MM.1S (cell line): ENCODE data around the gene CITED2.

Experiments used
- DNase-seq: peaks from one replicate; pipeline ENCODE4 v3.0.0-alpha.2; 2015
- H2AFZ ChIP-seq: fragments of 300-600 bp; sonication (generic); 2 replicates; pipeline ENCODE4 v1.6.0; 2016; ENCODE audit warnings: antibody characterized with exemption, low read length
- H3F3A ChIP-seq: fragments of 300-600 bp; sonication (generic); 2 replicates; pipeline ENCODE4 v1.6.1; 2016; ENCODE audit warnings: mild to moderate bottlenecking, antibody characterized with exemption, low read length, moderate library complexity, mixed read lengths; ENCODE audit not compliant: insufficient read depth
- H3K27ac ChIP-seq: fragments of 300-600 bp; sonication (generic); 2 replicates; pipeline ENCODE4 v1.5.1; 2016; ENCODE audit warnings: mild to moderate bottlenecking, low read length
- H3K27me3 ChIP-seq: fragments of 300-600 bp; sonication (generic); replicated peaks from 2 replicates; pipeline ENCODE4 v1.6.0; 2016; ENCODE audit warnings: low read length; ENCODE audit not compliant: insufficient read depth
- H3K36me3 ChIP-seq: fragments of 300-600 bp; sonication (generic); replicated peaks from 2 replicates; pipeline ENCODE4 v1.6.1; 2016; ENCODE audit warnings: mild to moderate bottlenecking, low read length, mixed read lengths; ENCODE audit not compliant: insufficient read depth
- H3K4me1 ChIP-seq: fragments of 300-600 bp; sonication (generic); 2 replicates; pipeline ENCODE4 v1.6.1; 2016; ENCODE audit warnings: low read length, mixed read lengths
- H3K4me2 ChIP-seq: fragments of 300-600 bp; sonication (generic); 2 replicates; pipeline ENCODE4 v1.6.0; 2016; ENCODE audit warnings: low read depth, low read length
- H3K4me3 ChIP-seq: fragments of 300-600 bp; sonication (generic); 2 replicates; pipeline ENCODE4 v1.5.1; 2016; ENCODE audit warnings: low read length, mixed read lengths
- H3K79me2 ChIP-seq: fragments of 300-600 bp; sonication (generic); 2 replicates; pipeline ENCODE4 v1.6.1; 2016; ENCODE audit warnings: mixed run types, low read length, mixed read lengths
- H3K9ac ChIP-seq: fragments of 300-600 bp; sonication (generic); 2 replicates; pipeline ENCODE4 v1.6.1; 2016; ENCODE audit warnings: low read length, mixed read lengths
- H3K9me2 ChIP-seq: fragments of 300-600 bp; sonication (generic); replicated peaks from 2 replicates; pipeline ENCODE4 v1.6.1; 2016; ENCODE audit warnings: mild to moderate bottlenecking, low read length, mixed read lengths; ENCODE audit not compliant: insufficient read depth
- H3K9me3 ChIP-seq: fragments of 300-600 bp; sonication (generic); replicated peaks from 2 replicates; pipeline ENCODE4 v1.6.1; 2016; ENCODE audit warnings: mild to moderate bottlenecking, low read length, mixed read lengths; ENCODE audit not compliant: insufficient read depth
- H4K20me1 ChIP-seq: fragments of 300-600 bp; sonication (generic); 2 replicates; pipeline ENCODE4 v1.6.1; 2016; ENCODE audit warnings: mild to moderate bottlenecking, low read length, moderate library complexity, mixed read lengths; ENCODE audit not compliant: insufficient read depth
- EZH2 ChIP-seq: fragments of 300-600 bp; sonication (generic); optimal IDR thresholded peaks from 2 replicates; pipeline ENCODE3; 2017; ENCODE audit warnings: low read depth, mild to moderate bottlenecking, antibody characterized with exemption, low read length, mixed read lengths
- EZH2phosphoT487 ChIP-seq: fragments of 300-600 bp; sonication (generic); IDR thresholded peaks from 2 replicates; pipeline ENCODE4 v1.6.1; 2018; ENCODE audit warnings: antibody characterized with exemption, low read length
- TF ChIP-seq, protein P1 (sequence below): fragments of 300-600 bp; sonication (generic); IDR thresholded peaks from 2 replicates; pipeline ENCODE4 v1.5.1; 2016; ENCODE audit warnings: antibody characterized with exemption, low read length, mixed read lengths

CITED2 gene

DNA sequence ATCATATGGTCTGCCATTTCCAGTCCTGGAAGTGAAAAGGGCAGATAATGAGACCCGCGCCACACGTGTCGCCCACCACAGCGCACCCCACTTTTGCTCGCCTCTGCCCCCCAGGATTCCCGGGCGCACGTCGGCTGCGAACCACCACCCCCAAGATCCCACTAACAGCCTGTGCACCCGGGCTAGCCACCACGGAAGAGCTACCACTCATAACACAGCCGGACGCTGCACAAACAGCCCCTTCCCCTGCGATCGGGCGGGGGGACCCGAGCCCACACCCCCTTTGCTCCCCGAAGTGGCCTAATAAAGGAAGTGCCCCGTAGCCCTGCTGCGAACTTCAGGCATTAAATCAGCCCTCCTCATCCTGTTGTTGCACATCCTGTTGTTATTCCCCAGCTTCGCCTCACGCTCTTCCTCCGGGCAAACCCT lies 506 bp downstream of the CITED2 start:
- H3F3A ChIP-seq: peaks cover 47% of the 10 kb centered on the region
- peak overlapping the region; percentile 97 for H3K9ac ChIP-seq
- H3K4me1 ChIP-seq: peaks cover 30% of the 10 kb centered on the region
- H3K27me3 ChIP-seq: no peaks in the 10 kb centered on the region
- H3K9me3 ChIP-seq: no peaks in the 10 kb centered on the region
- peak overlapping the region; percentile 98 for H3K4me2 ChIP-seq
- peak overlapping the region; percentile 98 for H3K4me3 ChIP-seq
- 0 out of 2 replicates have a peak overlapping the region, but pooled peaks have one; percentile 24 for H2AFZ ChIP-seq
- H3K9me2 ChIP-seq: no peaks in the 10 kb centered on the region
- DNase-seq: no peak
- H3K36me3 ChIP-seq: no peaks in the 10 kb centered on the region
- peak overlapping the region; percentile 95 for H3K27ac ChIP-seq
- TF ChIP-seq EZH2 (no peak), EZH2phosphoT487 (no peak)
- TF ChIP-seq, protein P1, sequence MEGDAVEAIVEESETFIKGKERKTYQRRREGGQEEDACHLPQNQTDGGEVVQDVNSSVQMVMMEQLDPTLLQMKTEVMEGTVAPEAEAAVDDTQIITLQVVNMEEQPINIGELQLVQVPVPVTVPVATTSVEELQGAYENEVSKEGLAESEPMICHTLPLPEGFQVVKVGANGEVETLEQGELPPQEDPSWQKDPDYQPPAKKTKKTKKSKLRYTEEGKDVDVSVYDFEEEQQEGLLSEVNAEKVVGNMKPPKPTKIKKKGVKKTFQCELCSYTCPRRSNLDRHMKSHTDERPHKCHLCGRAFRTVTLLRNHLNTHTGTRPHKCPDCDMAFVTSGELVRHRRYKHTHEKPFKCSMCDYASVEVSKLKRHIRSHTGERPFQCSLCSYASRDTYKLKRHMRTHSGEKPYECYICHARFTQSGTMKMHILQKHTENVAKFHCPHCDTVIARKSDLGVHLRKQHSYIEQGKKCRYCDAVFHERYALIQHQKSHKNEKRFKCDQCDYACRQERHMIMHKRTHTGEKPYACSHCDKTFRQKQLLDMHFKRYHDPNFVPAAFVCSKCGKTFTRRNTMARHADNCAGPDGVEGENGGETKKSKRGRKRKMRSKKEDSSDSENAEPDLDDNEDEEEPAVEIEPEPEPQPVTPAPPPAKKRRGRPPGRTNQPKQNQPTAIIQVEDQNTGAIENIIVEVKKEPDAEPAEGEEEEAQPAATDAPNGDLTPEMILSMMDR: no peak
- H4K20me1 ChIP-seq: no peaks in the 10 kb centered on the region; the same call in 1 of the 2 replicates
- peaks cover 33% of the 10 kb centered on the region for H3K79me2 ChIP-seq

DNA sequence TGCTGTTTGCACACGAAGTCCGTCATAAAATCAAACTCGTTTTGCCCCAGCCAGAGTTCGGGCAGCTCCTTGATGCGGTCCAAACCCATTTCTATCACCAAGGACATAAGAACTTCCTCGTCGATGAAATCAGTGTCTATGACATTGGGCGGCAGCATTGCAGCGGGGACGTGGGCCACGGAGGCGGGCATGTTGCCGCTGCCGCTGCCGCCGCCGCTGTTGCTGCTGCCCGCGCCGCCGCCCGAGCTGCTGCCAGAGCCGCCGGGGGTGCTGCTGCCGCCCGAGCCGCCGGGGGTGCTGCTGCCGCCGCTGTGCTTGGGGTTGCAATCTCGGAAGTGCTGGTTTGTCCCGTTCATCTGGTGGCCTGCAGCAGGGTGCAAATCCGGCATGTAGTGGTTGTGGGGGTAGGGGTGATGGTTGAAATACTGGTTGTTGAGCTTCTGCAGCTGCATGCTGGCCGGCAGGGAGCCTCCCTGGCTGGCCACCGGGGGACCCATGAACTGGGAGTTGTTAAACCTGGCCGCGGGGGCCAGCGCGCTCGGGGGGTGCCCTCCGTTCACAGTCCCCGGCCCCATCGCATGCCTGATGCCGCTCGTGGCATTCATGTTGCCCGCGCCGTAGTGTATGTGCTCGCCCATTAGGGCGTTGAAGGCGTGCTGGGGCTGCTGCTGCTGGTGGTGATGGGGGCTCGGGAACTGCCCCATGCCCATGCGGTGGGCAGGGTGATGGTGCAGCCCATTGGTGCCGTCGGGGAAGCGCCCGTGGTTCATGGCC lies 1.1 kb downstream of the CITED2 start:
- TF ChIP-seq EZH2: no peak
- TF ChIP-seq, protein P1: peak; percentile 23; the same call in 1 of the 2 replicates
- Histone ChIP-seq H3K27me3 (no peaks in the 10 kb centered on the region), H3K27ac (peak overlapping the region; percentile 95), H3K79me2 (peaks cover 33% of the 10 kb centered on the region), H4K20me1 (no peaks in the 10 kb centered on the region; the same call in 1 of the 2 replicates), H3K9me2 (no peaks in the 10 kb centered on the region), H3K9ac (peak overlapping the region; percentile 97), H3K4me3 (peak overlapping the region; percentile 98), H2AFZ (no peak overlapping the region), H3K36me3 (no peaks in the 10 kb centered on the region), H3F3A (peaks cover 47% of the 10 kb centered on the region), H3K9me3 (no peaks in the 10 kb centered on the region), H3K4me1 (peaks cover 30% of the 10 kb centered on the region), H3K4me2 (peak overlapping the region; percentile 98)
- peak; percentile 63 for DNase-seq

DNA sequence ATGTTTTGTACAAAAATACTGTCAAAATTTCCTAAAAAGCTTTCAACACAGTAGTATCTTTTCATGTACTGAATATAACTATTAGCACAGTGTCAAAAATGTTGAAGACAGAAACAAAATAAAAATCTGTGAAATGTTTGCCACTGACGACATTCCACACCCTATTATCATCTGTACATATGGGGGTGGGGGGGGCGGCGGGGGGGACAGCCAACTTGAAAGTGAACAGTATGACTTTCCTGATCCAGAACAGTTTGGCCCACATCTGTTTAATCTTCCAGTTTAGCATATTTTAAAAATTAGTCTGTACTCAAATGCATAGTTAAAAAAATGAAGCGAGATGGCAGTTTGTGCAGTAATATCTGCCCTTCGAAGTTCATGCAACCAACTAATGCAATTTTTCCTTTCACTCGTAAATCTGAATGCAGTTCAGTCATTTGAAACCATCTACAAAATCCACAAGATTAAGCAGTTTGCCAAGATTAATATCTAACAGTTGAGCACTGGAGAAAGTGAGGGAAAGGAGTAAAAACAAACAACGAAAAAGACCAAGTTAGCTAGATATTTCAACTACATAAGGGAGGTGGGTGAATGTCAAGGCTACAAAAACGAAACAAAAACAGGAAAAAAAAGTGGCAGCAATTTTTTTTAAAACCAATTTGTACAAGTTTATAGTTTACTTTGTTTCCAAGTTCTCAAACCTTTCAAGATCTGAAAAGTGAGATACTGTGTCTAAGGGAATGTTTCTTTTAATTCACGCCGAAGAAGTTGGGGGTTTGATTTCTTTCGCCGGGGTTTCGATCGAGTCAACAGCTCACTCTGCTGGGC lies 1.9 kb downstream of the CITED2 start:
- Histone ChIP-seq H4K20me1 (no peaks in the 10 kb centered on the region; the same call in 1 of the 2 replicates), H3K9me2 (no peaks in the 10 kb centered on the region), H3K79me2 (peaks cover 33% of the 10 kb centered on the region), H3K4me3 (peak overlapping the region; percentile 98), H3K9ac (peak overlapping the region; percentile 97), H2AFZ (no peak overlapping the region), H3K4me2 (peak overlapping the region; percentile 98), H3K36me3 (no peaks in the 10 kb centered on the region), H3K27ac (peak overlapping the region; percentile 95; the same call in 1 of the 2 replicates), H3K9me3 (no peaks in the 10 kb centered on the region), H3F3A (peaks cover 47% of the 10 kb centered on the region), H3K27me3 (no peaks in the 10 kb centered on the region), H3K4me1 (peaks cover 33% of the 10 kb centered on the region)
- DNase-seq: peak; percentile 31
- TF ChIP-seq, protein P1: no peak
- TF ChIP-seq EZH2phosphoT487 (no peak), EZH2 (no peak)
